HepG2 (cell line): ENCODE data around the gene ALKBH2. TPM values are rescaled to one million over a fixed set of nuclear protein-coding genes. Genes with fewer than 3 reads are reported as not detected.

Experiments used
- ARID2 ChIP-seq: sonication (generic); formaldehyde crosslinking; IDR thresholded peaks from 2 replicates; pipeline ENCODE4 v1.8.1; 2022; ENCODE audit warnings: mild to moderate bottlenecking, missing genetic modification reagents, borderline replicate concordance
- ATF2 ChIP-seq: sonication (generic); formaldehyde crosslinking; IDR thresholded peaks from 2 replicates; pipeline ENCODE4 v1.4.0; 2020; ENCODE audit warnings: missing genetic modification reagents
- GTF2F1 ChIP-seq: fragments of 150-350 bp; IDR thresholded peaks from 2 replicates; pipeline ENCODE4 v1.6.1; 2014; ENCODE audit warnings: low read length
- HDAC6 ChIP-seq: fragments of 200-600 bp; sonication (generic); IDR thresholded peaks from 2 replicates; pipeline ENCODE4 v1.7.0; 2017; ENCODE audit warnings: mild to moderate bottlenecking, antibody characterized with exemption, low read length, low read depth
- ISL2 ChIP-seq: sonication (generic); formaldehyde crosslinking; IDR thresholded peaks from 2 replicates; pipeline ENCODE4 v1.5.0; 2020; ENCODE audit warnings: missing genetic modification reagents
- MED8 ChIP-seq: sonication (generic); formaldehyde crosslinking; IDR thresholded peaks from 2 replicates; pipeline ENCODE4 v1.8.1; 2023; ENCODE audit warnings: mild to moderate bottlenecking, missing genetic modification reagents; ENCODE audit not compliant: insufficient replicate concordance
- NFIB ChIP-seq: sonication (generic); formaldehyde crosslinking; IDR thresholded peaks from 2 replicates; pipeline ENCODE4 v1.9.0; 2021; ENCODE audit warnings: missing genetic modification reagents, mild to moderate bottlenecking, borderline replicate concordance
- NFYC ChIP-seq: IDR thresholded peaks from 2 replicates; pipeline ENCODE4 v1.6.1; 2016; ENCODE audit warnings: missing genetic modification reagents, missing compliant biosample characterization
- NR1H2 ChIP-seq: sonication (generic); formaldehyde crosslinking; IDR thresholded peaks from 2 replicates; pipeline ENCODE4 v1.8.1; 2022; ENCODE audit warnings: low read depth, missing genetic modification reagents, borderline replicate concordance
- NRL ChIP-seq: sonication (generic); formaldehyde crosslinking; IDR thresholded peaks from 2 replicates; pipeline ENCODE4 v1.5.0; 2020; ENCODE audit warnings: missing genetic modification reagents, mild to moderate bottlenecking, moderate library complexity, borderline replicate concordance
- RFX5 ChIP-seq: IDR thresholded peaks from 2 replicates; pipeline ENCODE4 v1.6.1; 2011; ENCODE audit warnings: low read depth, low read length, improper control_type of control experiment
- SMAD3 ChIP-seq: sonication (generic); formaldehyde crosslinking; IDR thresholded peaks from 2 replicates; pipeline ENCODE4 v1.4.0; 2020; ENCODE audit warnings: missing genetic modification reagents
- SNRNP70 ChIP-seq: fragments of 200-400 bp; formaldehyde crosslinking; IDR thresholded peaks from 2 replicates; pipeline ENCODE4 v1.6.1; 2017; ENCODE audit warnings: mild to moderate bottlenecking, low read depth, low read length, moderate library complexity
- SP140L ChIP-seq: sonication (generic); formaldehyde crosslinking; IDR thresholded peaks from 2 replicates; pipeline ENCODE4 v1.4.0; 2020; ENCODE audit warnings: missing genetic modification reagents, borderline replicate concordance
- SRSF9 ChIP-seq: fragments of 200-400 bp; formaldehyde crosslinking; IDR thresholded peaks from 2 replicates; pipeline ENCODE4 v1.6.1; 2018; ENCODE audit warnings: borderline replicate concordance, mild to moderate bottlenecking, low read depth, low read length; ENCODE audit not compliant: insufficient read depth, poor library complexity, severe bottlenecking
- TBX2 ChIP-seq: sonication (generic); formaldehyde crosslinking; IDR thresholded peaks from 2 replicates; pipeline ENCODE4 v1.5.0; 2020; ENCODE audit warnings: missing genetic modification reagents, mild to moderate bottlenecking, borderline replicate concordance
- ZHX1 ChIP-seq: sonication (generic); formaldehyde crosslinking; IDR thresholded peaks from 2 replicates; pipeline ENCODE4 v1.8.1; 2022; ENCODE audit warnings: low read depth, mild to moderate bottlenecking, missing genetic modification reagents
- ZNF317 ChIP-seq: sonication (generic); formaldehyde crosslinking; IDR thresholded peaks from 2 replicates; pipeline ENCODE4 v1.5.0; 2020; ENCODE audit warnings: mild to moderate bottlenecking, missing genetic modification reagents
- ZNF660 ChIP-seq: sonication (generic); formaldehyde crosslinking; IDR thresholded peaks from 2 replicates; pipeline ENCODE4 v1.5.1; 2020; ENCODE audit warnings: mild to moderate bottlenecking, low read depth, missing genetic modification reagents, borderline replicate concordance
- ZNF687 ChIP-seq: sonication (generic); formaldehyde crosslinking; IDR thresholded peaks from 2 replicates; pipeline ENCODE4 v1.5.1; 2020; ENCODE audit warnings: mild to moderate bottlenecking, missing genetic modification reagents, moderate library complexity
- polyA plus RNA-seq, 8 experiments: library from polyadenylated mRNA; depleted of rRNA in 3 of 8; stranded (reverse) in 7 of 8; unstranded in 1 of 8; fragments of >200 nt; fragmentation: Illumina TruSeq in 4 of 8; extraction: Trizol in 4 of 8; gene quantifications; 2 replicates each; pipeline versions ENCODE4 v1.2.1 to v1.2.3, GENCODE V29; 2011 to 2016; ENCODE audit warnings: low read depth in 4 of 8, missing spikeins in 1 of 8, mixed read lengths in 1 of 8; ENCODE audit not compliant: insufficient read depth in 1 of 8
- total RNA-seq, 5 experiments: library from RNA; depleted of rRNA; stranded (reverse); fragments of >200 nt; fragmentation: Illumina TruSeq; extraction: Trizol; gene quantifications; 2 replicates each; pipeline ENCODE4 v1.2.3, GENCODE V29; 2016; ENCODE audit warnings: low read depth in 1 of 5

Gene ALKBH2
- total and polyA plus RNA-seq, 2 of the 13 experiments (the other 11 are each of a cell fraction or from before 2014, with no cell fraction given), result 21.0 to 40.5 TPM

DNA sequence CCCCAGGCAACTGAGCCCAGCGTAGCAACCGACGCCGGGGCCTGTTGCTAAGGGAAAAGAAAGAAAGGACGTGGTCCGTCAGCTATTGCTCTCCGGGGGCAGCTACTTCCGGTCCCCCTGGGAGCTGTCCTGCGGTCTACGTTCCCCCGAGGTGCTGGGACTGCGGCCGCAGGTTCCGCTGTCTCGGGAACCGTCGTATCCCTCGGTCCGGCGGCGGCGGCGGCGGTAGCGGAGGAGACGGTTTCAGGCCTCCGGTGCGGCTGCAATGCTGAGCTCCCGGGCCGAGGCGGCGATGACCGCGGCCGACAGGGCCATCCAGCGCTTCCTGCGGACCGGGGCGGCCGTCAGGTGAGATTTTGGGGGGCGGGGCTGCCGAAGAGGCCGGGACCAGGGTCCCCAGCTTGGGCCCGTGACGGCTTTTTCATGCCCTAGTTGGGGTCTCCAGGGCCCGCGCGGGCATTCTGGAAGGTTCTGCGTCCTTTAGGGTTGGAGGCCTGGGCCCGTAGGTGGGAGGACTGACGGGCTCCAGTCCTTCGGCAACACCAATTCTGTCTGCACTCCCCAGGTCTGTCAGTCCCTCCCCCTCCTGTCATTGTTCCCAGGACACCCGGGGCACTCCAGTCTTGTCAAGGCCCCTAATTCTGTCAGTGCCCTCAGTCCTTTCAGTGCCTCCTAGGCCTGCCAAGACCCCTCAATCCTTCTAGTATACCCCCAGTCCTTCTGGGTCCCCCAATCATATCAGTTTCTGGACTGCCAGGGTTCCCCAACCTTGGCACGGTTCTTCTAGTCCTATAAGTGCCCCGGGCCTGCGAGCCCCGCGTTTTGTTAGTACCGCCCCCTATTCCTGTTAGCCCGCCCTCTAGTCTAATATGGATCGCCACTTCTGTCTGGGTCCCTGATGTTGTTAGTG, 40.6 kb downstream of the ALKBH2 start, which contains the start of gene USP30 (continued):
- TF ChIP-seq NR1H2 (CRISPR knock-in tag), result no peak
- peak; percentile 87 for TF ChIP-seq ZNF687 (CRISPR knock-in tag)
- TF ChIP-seq NFYC (CRISPR knock-in tag), result peak; percentile 39; the same call in 1 of the 2 replicates
- no peak for TF ChIP-seq HDAC6
- 0 out of 2 replicates have a peak, but pooled peaks have one; percentile 60 for TF ChIP-seq GTF2F1
- TF ChIP-seq NRL (CRISPR knock-in tag), result peak; percentile 67
- no peak for TF ChIP-seq ARID2 (CRISPR knock-in tag)
- no peak for TF ChIP-seq SRSF9
- peak; percentile 57; the same call in 1 of the 2 replicates for TF ChIP-seq TBX2 (CRISPR knock-in tag)
- TF ChIP-seq ISL2, result peak; percentile 87
- TF ChIP-seq ATF2 (CRISPR knock-in tag), result peak; percentile 81
- TF ChIP-seq ZNF660 (CRISPR knock-in tag), result no peak
- no peak for TF ChIP-seq MED8 (CRISPR knock-in tag)
- TF ChIP-seq RFX5, result peak; percentile 68
- no peak for TF ChIP-seq ZHX1 (CRISPR knock-in tag)
- TF ChIP-seq NFIB, result no peak
- TF ChIP-seq ZNF317 (CRISPR knock-in tag), result peak; percentile 45; the same call in 1 of the 2 replicates
- TF ChIP-seq SNRNP70, result no peak
- TF ChIP-seq SMAD3, result peak; percentile 97
- TF ChIP-seq SP140L (CRISPR knock-in tag), result no peak
